ENCODE data around the gene RIMKLA.

- TF ChIP-seq, protein P1, sequence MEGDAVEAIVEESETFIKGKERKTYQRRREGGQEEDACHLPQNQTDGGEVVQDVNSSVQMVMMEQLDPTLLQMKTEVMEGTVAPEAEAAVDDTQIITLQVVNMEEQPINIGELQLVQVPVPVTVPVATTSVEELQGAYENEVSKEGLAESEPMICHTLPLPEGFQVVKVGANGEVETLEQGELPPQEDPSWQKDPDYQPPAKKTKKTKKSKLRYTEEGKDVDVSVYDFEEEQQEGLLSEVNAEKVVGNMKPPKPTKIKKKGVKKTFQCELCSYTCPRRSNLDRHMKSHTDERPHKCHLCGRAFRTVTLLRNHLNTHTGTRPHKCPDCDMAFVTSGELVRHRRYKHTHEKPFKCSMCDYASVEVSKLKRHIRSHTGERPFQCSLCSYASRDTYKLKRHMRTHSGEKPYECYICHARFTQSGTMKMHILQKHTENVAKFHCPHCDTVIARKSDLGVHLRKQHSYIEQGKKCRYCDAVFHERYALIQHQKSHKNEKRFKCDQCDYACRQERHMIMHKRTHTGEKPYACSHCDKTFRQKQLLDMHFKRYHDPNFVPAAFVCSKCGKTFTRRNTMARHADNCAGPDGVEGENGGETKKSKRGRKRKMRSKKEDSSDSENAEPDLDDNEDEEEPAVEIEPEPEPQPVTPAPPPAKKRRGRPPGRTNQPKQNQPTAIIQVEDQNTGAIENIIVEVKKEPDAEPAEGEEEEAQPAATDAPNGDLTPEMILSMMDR (IDR thresholded peaks at IDR 0.05) = no peak
- TF ChIP-seq ZFX (IDR thresholded peaks at IDR 0.05; ENCODE audit: borderline replicate concordance) = no peak
These were observed 15.5 kb upstream of the RIMKLA start for GRCh38 chr1:42365118-42365517.
